HCT116 (cell line): ENCODE data around the gene IL18BP. TPM values are rescaled to one million over a fixed set of nuclear protein-coding genes. Genes with fewer than 3 reads are reported as not detected.

Experiments used
- ATAC-seq: fragments of 200-7000 bp; cut with Tn5 transposase; 2 replicates; pipeline ENCODE4 v1.9.1; 2020; ENCODE audit warnings: mild to moderate bottlenecking, moderate library complexity
- BruUV-seq: library from RNA; stranded (reverse); fragments of 400-500 nt; replicated peaks from 2 replicates; lab custom pipeline; 2021; lab: Mats Ljungman, UMichigan
- CTCF ChIA-PET: fragments of 300-600 bp; sonication (Branson Sonifier 250); formaldehyde crosslinking; loops from one replicate; lab custom pipeline; 2021; ENCODE audit warnings: antibody characterized with exemption; lab: Charles Lee
- POLR2A ChIA-PET: fragments of 300-600, 350-600 bp; sonication (Branson Sonifier 250); formaldehyde crosslinking; loops from one replicate; lab custom pipeline; 2021; ENCODE audit warnings: antibody characterized with exemption; lab: Charles Lee
- RAD21 ChIA-PET, 2 experiments: fragments of 300-600 bp; sonication (Branson Sonifier 250); formaldehyde crosslinking; loops; one replicate each; lab custom pipeline; 2023; ENCODE audit warnings: low total read pairs in 2 of 2; ENCODE audit not compliant: uncharacterized antibody in 2 of 2, unreplicated experiment in 2 of 2, low non-redundant PET in 1 of 2; lab: Charles Lee
- DNase-seq: peaks from one replicate; pipeline ENCODE4 v3.0.0-alpha.2; 2010; ENCODE audit warnings: low read depth, low spot score
- H2AFZ ChIP-seq: fragments of 200-600 bp; shearing (Covaris generic), sonication (generic); 2 replicates; pipeline ENCODE4 v1.6.1; 2017; ENCODE audit warnings: low read depth, mixed run types, mixed read lengths, antibody characterized with exemption, low read length; ENCODE audit not compliant: poor library complexity, severe bottlenecking
- H3K27ac ChIP-seq: 2 replicates; pipeline ENCODE4 v1.5.1; 2012; ENCODE audit warnings: low read depth, low read length
- H3K27me3 ChIP-seq: fragments of 200-600 bp; sonication (generic); 2 replicates; pipeline ENCODE4 v1.6.1; 2016; ENCODE audit warnings: mixed run types, low read length, mixed read lengths; ENCODE audit not compliant: insufficient read depth
- H3K36me3 ChIP-seq, 2 experiments: fragments of 200-500 bp in 1 of 2; fragments of 200-600 bp in 1 of 2; sonication (Bioruptor generic) in 1 of 2; sonication (generic) in 1 of 2; 2 replicates each; pipeline versions ENCODE4 v1.5.1 to v1.6.1; 2014 to 2016; ENCODE audit warnings: low read length in 2 of 2, inconsistent platforms in 1 of 2, mixed read lengths in 1 of 2, mixed run types in 1 of 2; ENCODE audit not compliant: insufficient read depth in 2 of 2, control insufficient read depth in 1 of 2
- H3K4me1 ChIP-seq, 2 experiments: fragments of 200-600 bp in 1 of 2; sonication (generic) in 1 of 2; 2 replicates each; pipeline versions ENCODE4 v1.5.1 to v1.6.1; 2012 to 2017; ENCODE audit warnings: low read length in 2 of 2, inconsistent platforms in 1 of 2, mild to moderate bottlenecking in 1 of 2, mixed read lengths in 1 of 2, mixed run types in 1 of 2, moderate library complexity in 1 of 2; ENCODE audit not compliant: insufficient read depth in 2 of 2, control insufficient read depth in 1 of 2
- H3K4me2 ChIP-seq: fragments of 200-600 bp; sonication (generic); 2 replicates; pipeline ENCODE4 v1.6.1; 2017; ENCODE audit warnings: mixed run types, low read length, mixed read lengths
- H3K4me3 ChIP-seq, 2 experiments: fragments of 200-600 bp in 1 of 2; sonication (generic) in 1 of 2; replicated peaks in 1 of 2; 2 replicates each; pipeline ENCODE4 v1.5.1; 2011 to 2016; ENCODE audit warnings: low read length in 2 of 2, control low read depth in 1 of 2, low read depth in 1 of 2, mild to moderate bottlenecking in 1 of 2, mixed read lengths in 1 of 2, mixed run types in 1 of 2
- H3K79me2 ChIP-seq: fragments of 200-600 bp; sonication (generic); 2 replicates; pipeline ENCODE4 v1.6.1; 2017; ENCODE audit warnings: mild to moderate bottlenecking, mixed run types, low read length, moderate library complexity, mixed read lengths; ENCODE audit not compliant: insufficient read depth
- H3K9ac ChIP-seq: fragments of 200-600 bp; sonication (generic); 2 replicates; pipeline ENCODE4 v1.6.1; 2016; ENCODE audit warnings: low read length, mixed read lengths
- H3K9me2 ChIP-seq: fragments of 200-600 bp; sonication (generic), shearing (Covaris generic); 2 replicates; pipeline ENCODE4 v1.6.1; 2017; ENCODE audit warnings: mixed run types, mild to moderate bottlenecking, moderate library complexity; ENCODE audit not compliant: insufficient read depth
- H3K9me3 ChIP-seq, 2 experiments: fragments of 200-500 bp in 1 of 2; fragments of 200-600 bp in 1 of 2; sonication (Bioruptor generic) in 1 of 2; sonication (generic) in 1 of 2; 2 replicates each; pipeline ENCODE4 v1.6.1; 2014 to 2017; ENCODE audit warnings: low read length in 2 of 2, mixed read lengths in 2 of 2, inconsistent platforms in 1 of 2, low read depth in 1 of 2, mild to moderate bottlenecking in 1 of 2, mixed run types in 1 of 2, moderate library complexity in 1 of 2; ENCODE audit not compliant: control insufficient read depth in 1 of 2, insufficient read depth in 1 of 2
- H4K20me1 ChIP-seq: fragments of 200-600 bp; sonication (generic), shearing (Covaris generic); 2 replicates; pipeline ENCODE4 v1.6.1; 2017; ENCODE audit warnings: mixed run types, mild to moderate bottlenecking, moderate library complexity; ENCODE audit not compliant: insufficient read depth
- CBX3 ChIP-seq: IDR thresholded peaks from 2 replicates; pipeline ENCODE4 v1.6.1; 2012; ENCODE audit warnings: low read depth
- CEBPB ChIP-seq: IDR thresholded peaks from 2 replicates; pipeline ENCODE4 v1.6.1; 2012; ENCODE audit warnings: low read depth
- ELF1 ChIP-seq: IDR thresholded peaks from 2 replicates; pipeline ENCODE4 v1.6.1; 2012; ENCODE audit warnings: low read depth, borderline replicate concordance
- EZH2phosphoT487 ChIP-seq: fragments of 200-600 bp; IDR thresholded peaks from 2 replicates; pipeline ENCODE4 v1.6.1; 2018; ENCODE audit warnings: antibody characterized with exemption, borderline replicate concordance
- FOSL1 ChIP-seq: IDR thresholded peaks from 2 replicates; pipeline ENCODE4 v1.6.1; 2012; ENCODE audit warnings: low read depth
- POLR2AphosphoS5 ChIP-seq: IDR thresholded peaks from 2 replicates; pipeline ENCODE4 v1.6.1; 2011; ENCODE audit warnings: mild to moderate bottlenecking, low read depth, low read length, moderate library complexity
- RAD21 ChIP-seq: IDR thresholded peaks from 2 replicates; pipeline ENCODE4 v1.6.1; 2012; ENCODE audit warnings: low read depth, mild to moderate bottlenecking
- SIN3A ChIP-seq: IDR thresholded peaks from 2 replicates; pipeline ENCODE4 v1.6.1; 2012; ENCODE audit warnings: low read depth
- SP1 ChIP-seq: IDR thresholded peaks from 2 replicates; pipeline ENCODE4 v1.6.1; 2012; ENCODE audit warnings: low read depth
- YY1 ChIP-seq: IDR thresholded peaks from 2 replicates; pipeline ENCODE4 v1.6.1; 2011; ENCODE audit warnings: low read length, low read depth, moderate library complexity, mild to moderate bottlenecking; ENCODE audit not compliant: insufficient replicate concordance; ENCODE audit errors: extremely low read depth
- ZFX ChIP-seq: fragments of 450-650 bp; IDR thresholded peaks from 2 replicates; pipeline ENCODE4 v1.6.1; 2017
- ZNF274 ChIP-seq: fragments of 200-500 bp; sonication (Bioruptor generic); IDR thresholded peaks from 2 replicates; pipeline ENCODE4 v1.6.1; 2014; ENCODE audit warnings: mild to moderate bottlenecking, low read depth, low read length, inconsistent platforms
- intact Hi-C: fragments of 100-400 bp; cut with micrococcal nuclease; formaldehyde crosslinking; loops from 2 replicates; pipeline ENCODE4 v1.10.0; 2022
- total RNA-seq: library from RNA; stranded (reverse); gene quantifications from one replicate; pipeline ENCODE4 v1.2.1, GENCODE V29; 2021; ENCODE audit not compliant: unreplicated experiment
- TF ChIP-seq, protein P1 (sequence below): IDR thresholded peaks from 2 replicates; pipeline ENCODE4 v1.6.1; 2012
- TF ChIP-seq, protein P2 (sequence below), 3 experiments: fragments of 200-600 bp in 1 of 3; sonication (generic) in 1 of 3; IDR thresholded peaks in 2 of 3; conservative IDR thresholded peaks in 1 of 3; 2 replicates each; pipeline ENCODE4 v1.5.1; 2012 to 2017; ENCODE audit warnings: low read depth in 2 of 3, low read length in 2 of 3, antibody characterized with exemption in 1 of 3, borderline replicate concordance in 1 of 3, control low read depth in 1 of 3, mild to moderate bottlenecking in 1 of 3, mixed read lengths in 1 of 3, mixed run types in 1 of 3, moderate library complexity in 1 of 3; ENCODE audit not compliant: insufficient read depth in 1 of 3
- TF ChIP-seq, protein P3 (sequence below): IDR thresholded peaks from 2 replicates; pipeline ENCODE4 v1.6.1; 2012
- TF ChIP-seq, protein P4 (sequence below): IDR thresholded peaks from 2 replicates; pipeline ENCODE4 v1.6.1; 2011; ENCODE audit warnings: mild to moderate bottlenecking, low read length, moderate library complexity; ENCODE audit not compliant: insufficient replicate concordance; ENCODE audit errors: extremely low read depth

IL18BP gene
- total RNA-seq, 1 experiment from 2014 or later: 9.8 TPM

DNA sequence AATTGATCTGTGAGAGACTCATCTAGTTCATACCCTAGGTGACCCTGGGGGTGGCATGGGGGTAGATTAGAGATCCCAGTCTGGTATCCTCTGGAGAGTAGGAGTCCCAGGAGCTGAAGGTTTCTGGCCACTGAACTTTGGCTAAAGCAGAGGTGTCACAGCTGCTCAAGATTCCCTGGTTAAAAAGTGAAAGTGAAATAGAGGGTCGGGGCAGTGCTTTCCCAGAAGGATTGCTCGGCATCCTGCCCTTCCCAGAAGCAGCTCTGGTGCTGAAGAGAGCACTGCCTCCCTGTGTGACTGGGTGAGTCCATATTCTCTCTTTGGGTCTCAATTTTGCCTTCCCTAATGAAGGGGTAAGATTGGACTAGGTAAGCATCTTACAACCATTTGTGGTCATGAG lies 653 bp downstream of the IL18BP start:
- Histone ChIP-seq H3K79me2 (no peaks in the 10 kb centered on the region), H3K9me2 (no peaks in the 10 kb centered on the region), H3K9me3 (no peaks in the 10 kb centered on the region), H3K36me3 (peaks cover 5 to 9% of the 10 kb centered on the region in 2 experiments; a peak in 3 of 4 replicates), H3K4me2 (no peak overlapping the region), H3K4me1 (no peaks in the 10 kb centered on the region), H3K9ac (no peak overlapping the region), H4K20me1 (no peaks in the 10 kb centered on the region), H3K27me3 (no peaks in the 10 kb centered on the region), H2AFZ (no peak overlapping the region), H3K4me3 (no peak overlapping the region), H3K27ac (no peak overlapping the region)
- BruUV-seq: no TSS peak
- TF ChIP-seq, protein P1, sequence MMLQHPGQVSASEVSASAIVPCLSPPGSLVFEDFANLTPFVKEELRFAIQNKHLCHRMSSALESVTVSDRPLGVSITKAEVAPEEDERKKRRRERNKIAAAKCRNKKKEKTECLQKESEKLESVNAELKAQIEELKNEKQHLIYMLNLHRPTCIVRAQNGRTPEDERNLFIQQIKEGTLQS: no peak
- TF ChIP-seq SP1 (no peak), SIN3A (no peak), CEBPB (no peak), ZFX (no peak), ELF1 (no peak), RAD21 (no peak), CBX3 (no peak)
- TF ChIP-seq, protein P2, sequence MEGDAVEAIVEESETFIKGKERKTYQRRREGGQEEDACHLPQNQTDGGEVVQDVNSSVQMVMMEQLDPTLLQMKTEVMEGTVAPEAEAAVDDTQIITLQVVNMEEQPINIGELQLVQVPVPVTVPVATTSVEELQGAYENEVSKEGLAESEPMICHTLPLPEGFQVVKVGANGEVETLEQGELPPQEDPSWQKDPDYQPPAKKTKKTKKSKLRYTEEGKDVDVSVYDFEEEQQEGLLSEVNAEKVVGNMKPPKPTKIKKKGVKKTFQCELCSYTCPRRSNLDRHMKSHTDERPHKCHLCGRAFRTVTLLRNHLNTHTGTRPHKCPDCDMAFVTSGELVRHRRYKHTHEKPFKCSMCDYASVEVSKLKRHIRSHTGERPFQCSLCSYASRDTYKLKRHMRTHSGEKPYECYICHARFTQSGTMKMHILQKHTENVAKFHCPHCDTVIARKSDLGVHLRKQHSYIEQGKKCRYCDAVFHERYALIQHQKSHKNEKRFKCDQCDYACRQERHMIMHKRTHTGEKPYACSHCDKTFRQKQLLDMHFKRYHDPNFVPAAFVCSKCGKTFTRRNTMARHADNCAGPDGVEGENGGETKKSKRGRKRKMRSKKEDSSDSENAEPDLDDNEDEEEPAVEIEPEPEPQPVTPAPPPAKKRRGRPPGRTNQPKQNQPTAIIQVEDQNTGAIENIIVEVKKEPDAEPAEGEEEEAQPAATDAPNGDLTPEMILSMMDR (IDR thresholded peaks at IDR 0.05 in 2 of 3, conservative IDR thresholded peaks at IDR 0.05 in 1 of 3; ENCODE audit: borderline replicate concordance in 1 of 3, insufficient read depth in 1 of 3, low read depth in 2 of 3, low read length in 2 of 3): no peak
- ATAC-seq (no peak), DNase-seq (no peak)
- intact Hi-C loops: no loop called here
- RAD21 ChIA-PET: no interaction called here
- POLR2A ChIA-PET: no interaction called here
- CTCF ChIA-PET: interaction anchor here (1.6 kb wide), 1 partner anchor 26 kb away, joined by 3 read pairs; no protein-coding TSS in a partner anchor

DNA sequence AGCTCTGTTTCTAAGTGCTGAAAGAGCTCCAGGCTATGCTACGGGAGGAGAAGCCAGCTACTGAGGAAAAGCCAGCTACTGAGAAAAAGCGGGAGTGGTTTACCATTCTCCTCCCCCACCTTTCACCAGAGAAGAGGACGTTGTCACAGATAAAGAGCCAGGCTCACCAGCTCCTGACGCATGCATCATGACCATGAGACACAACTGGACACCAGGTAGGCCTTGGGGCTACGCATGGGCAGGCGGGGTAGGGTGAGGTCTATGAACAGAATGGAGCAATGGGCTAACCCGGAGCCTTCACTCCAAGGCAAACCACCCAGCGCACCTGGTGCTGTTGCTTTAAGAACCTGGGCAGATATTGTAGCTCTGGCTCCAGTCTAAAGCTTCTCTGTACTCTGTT lies 1.1 kb downstream of the IL18BP start:
- CTCF ChIA-PET: interaction anchor here (1.6 kb wide), 1 partner anchor 26 kb away, joined by 3 read pairs; no protein-coding TSS in a partner anchor
- Histone ChIP-seq H3K9ac (no peak overlapping the region), H4K20me1 (no peaks in the 10 kb centered on the region), H3K9me3 (no peaks in the 10 kb centered on the region), H3K79me2 (no peaks in the 10 kb centered on the region), H3K4me3 (no peak overlapping the region), H3K9me2 (no peaks in the 10 kb centered on the region), H3K36me3 (peaks cover 9 to 13% of the 10 kb centered on the region in 2 experiments; a peak in 3 of 4 replicates), H3K27me3 (no peaks in the 10 kb centered on the region), H3K27ac (no peak overlapping the region), H2AFZ (no peak overlapping the region), H3K4me1 (no peaks in the 10 kb centered on the region), H3K4me2 (no peak overlapping the region)
- POLR2A ChIA-PET: no interaction called here
- RAD21 ChIA-PET: no interaction called here
- ATAC-seq (no peak), DNase-seq (no peak)
- no TSS peak for BruUV-seq
- intact Hi-C loops: no loop called here
- no peak for TF ChIP-seq FOSL1
- TF ChIP-seq POLR2AphosphoS5: no peak
- TF ChIP-seq YY1: no peak
- TF ChIP-seq EZH2phosphoT487: no peak
- TF ChIP-seq RAD21: no peak
- TF ChIP-seq, protein P3, sequence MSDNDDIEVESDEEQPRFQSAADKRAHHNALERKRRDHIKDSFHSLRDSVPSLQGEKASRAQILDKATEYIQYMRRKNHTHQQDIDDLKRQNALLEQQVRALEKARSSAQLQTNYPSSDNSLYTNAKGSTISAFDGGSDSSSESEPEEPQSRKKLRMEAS: no peak
- TF ChIP-seq SIN3A: no peak
- no peak for TF ChIP-seq ZNF274
- TF ChIP-seq, protein P4, sequence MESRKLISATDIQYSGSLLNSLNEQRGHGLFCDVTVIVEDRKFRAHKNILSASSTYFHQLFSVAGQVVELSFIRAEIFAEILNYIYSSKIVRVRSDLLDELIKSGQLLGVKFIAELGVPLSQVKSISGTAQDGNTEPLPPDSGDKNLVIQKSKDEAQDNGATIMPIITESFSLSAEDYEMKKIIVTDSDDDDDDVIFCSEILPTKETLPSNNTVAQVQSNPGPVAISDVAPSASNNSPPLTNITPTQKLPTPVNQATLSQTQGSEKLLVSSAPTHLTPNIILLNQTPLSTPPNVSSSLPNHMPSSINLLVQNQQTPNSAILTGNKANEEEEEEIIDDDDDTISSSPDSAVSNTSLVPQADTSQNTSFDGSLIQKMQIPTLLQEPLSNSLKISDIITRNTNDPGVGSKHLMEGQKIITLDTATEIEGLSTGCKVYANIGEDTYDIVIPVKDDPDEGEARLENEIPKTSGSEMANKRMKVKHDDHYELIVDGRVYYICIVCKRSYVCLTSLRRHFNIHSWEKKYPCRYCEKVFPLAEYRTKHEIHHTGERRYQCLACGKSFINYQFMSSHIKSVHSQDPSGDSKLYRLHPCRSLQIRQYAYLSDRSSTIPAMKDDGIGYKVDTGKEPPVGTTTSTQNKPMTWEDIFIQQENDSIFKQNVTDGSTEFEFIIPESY: no peak
- no peak for TF ChIP-seq ZFX
